Brain microvascular endothelial cell (primary cell): ENCODE data around the gene ATXN10.

ENCODE experiments used
- DNase-seq: peaks from one replicate; pipeline ENCODE4 v3.0.0-alpha.2; 2020
- H3K27ac ChIP-seq: fragments of 250-450 bp; sonication (Bioruptor Pico); 2 replicates; pipeline ENCODE4 v1.5.1; 2020; ENCODE audit warnings: mild to moderate bottlenecking, moderate library complexity
- H3K27me3 ChIP-seq: fragments of 250-450 bp; sonication (Bioruptor Pico); replicated peaks from 2 replicates; pipeline ENCODE4 v1.5.1; 2020; ENCODE audit warnings: mild to moderate bottlenecking
- H3K36me3 ChIP-seq: fragments of 250-450 bp; sonication (Bioruptor Pico); replicated peaks from 2 replicates; pipeline ENCODE4 v1.5.1; 2020; ENCODE audit warnings: mild to moderate bottlenecking
- H3K4me3 ChIP-seq: 2 replicates; pipeline ENCODE4 v1.5.1; 2011; ENCODE audit warnings: low read depth, mild to moderate bottlenecking, control low read depth, low read length, moderate library complexity
- in situ Hi-C: cut with HindIII; loops from 2 replicates; pipeline ENCODE4 v1.10.0; 2017; ENCODE audit warnings: low sequenced_read_pairs, low pct_ligation_motif_present
- TF ChIP-seq, protein P1 (sequence below): IDR thresholded peaks from 2 replicates; pipeline ENCODE4 v1.5.1; 2011; ENCODE audit warnings: low read depth, mild to moderate bottlenecking, moderate library complexity, low read length, control low read depth, inconsistent platforms; ENCODE audit errors: missing control alignments

ATXN10 gene

DNA sequence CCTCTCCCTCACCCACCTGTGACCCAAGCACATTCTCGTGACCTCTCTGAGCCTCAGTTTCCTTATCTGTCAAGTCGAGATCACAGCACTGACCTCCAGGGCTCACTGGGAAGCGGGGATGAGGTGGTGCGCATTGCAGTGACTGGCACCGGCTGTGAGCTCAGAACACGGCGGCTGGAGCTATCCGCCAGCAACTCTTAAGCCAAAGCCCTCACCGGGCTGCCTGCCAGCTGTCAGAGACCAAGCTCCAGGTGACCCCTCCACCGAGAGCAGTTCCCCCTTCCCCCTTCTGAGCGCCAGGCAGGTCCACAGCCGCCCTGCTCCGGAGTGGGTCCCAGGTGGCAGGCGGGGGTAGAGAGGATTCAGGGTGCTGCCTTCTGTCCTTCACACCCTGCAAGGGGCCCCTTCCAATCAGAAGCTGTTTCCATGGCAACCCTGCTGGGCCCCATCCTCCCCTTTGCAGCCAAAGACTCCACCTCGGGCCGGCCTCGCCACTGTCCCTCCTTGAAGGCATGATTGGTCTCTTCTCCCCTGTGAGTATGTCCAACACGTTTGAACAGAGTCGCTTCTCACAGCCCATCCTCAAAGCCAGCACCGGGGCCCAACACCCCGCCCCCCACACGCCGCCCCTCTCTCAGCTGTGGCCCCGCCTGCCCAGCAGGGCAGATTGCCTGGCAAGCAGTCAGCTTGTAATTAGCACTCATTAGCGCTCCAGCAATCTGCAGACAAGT lies 206.6 kb downstream of the ATXN10 start:
- no peak overlapping the region for H3K4me3 ChIP-seq
- in situ Hi-C loops: no loop called here
- H3K27me3 ChIP-seq: peaks cover 57% of the 10 kb centered on the region
- TF ChIP-seq, protein P1, sequence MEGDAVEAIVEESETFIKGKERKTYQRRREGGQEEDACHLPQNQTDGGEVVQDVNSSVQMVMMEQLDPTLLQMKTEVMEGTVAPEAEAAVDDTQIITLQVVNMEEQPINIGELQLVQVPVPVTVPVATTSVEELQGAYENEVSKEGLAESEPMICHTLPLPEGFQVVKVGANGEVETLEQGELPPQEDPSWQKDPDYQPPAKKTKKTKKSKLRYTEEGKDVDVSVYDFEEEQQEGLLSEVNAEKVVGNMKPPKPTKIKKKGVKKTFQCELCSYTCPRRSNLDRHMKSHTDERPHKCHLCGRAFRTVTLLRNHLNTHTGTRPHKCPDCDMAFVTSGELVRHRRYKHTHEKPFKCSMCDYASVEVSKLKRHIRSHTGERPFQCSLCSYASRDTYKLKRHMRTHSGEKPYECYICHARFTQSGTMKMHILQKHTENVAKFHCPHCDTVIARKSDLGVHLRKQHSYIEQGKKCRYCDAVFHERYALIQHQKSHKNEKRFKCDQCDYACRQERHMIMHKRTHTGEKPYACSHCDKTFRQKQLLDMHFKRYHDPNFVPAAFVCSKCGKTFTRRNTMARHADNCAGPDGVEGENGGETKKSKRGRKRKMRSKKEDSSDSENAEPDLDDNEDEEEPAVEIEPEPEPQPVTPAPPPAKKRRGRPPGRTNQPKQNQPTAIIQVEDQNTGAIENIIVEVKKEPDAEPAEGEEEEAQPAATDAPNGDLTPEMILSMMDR: no peak
- no peak overlapping the region for H3K27ac ChIP-seq
- DNase-seq: no peak
- no peaks in the 10 kb centered on the region for H3K36me3 ChIP-seq

DNA sequence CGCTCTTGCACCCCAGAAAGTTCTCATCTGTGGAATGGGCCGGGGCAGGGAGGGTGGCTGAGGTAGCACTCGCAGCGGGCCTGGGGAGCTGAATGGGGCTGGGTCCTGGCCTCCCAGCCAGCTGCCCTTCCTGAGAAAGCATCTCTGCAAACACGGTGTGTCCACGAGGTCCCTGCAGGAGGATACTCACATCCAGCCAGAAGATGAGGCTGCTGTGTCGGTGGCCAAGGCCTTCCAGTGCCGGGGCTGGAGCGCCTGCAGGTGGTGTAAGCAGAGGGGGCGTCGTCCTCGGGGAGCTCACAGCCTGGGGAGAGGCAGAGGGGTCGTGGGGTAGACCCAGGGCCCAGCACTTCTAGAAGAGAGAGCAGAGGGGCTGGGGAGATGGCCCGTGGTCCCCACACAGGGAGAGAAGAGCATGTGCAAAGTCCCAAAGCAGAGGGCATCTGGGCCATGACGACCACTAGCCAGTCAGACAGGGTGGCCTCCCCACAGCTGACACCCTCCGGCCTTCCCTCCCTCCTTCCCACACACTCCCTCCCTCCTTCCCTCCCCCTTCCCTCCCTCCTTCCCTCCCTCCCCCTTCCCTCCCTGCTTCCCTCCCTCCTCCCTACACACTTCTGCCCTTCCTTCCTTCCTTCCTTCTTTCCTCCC lies 207.4 kb downstream of the ATXN10 start:
- TF ChIP-seq, protein P1: no peak
- in situ Hi-C loops: no loop called here
- Histone ChIP-seq H3K4me3 (no peak overlapping the region), H3K36me3 (no peaks in the 10 kb centered on the region), H3K27ac (no peak overlapping the region), H3K27me3 (peaks cover 57% of the 10 kb centered on the region)
- no peak for DNase-seq

DNA sequence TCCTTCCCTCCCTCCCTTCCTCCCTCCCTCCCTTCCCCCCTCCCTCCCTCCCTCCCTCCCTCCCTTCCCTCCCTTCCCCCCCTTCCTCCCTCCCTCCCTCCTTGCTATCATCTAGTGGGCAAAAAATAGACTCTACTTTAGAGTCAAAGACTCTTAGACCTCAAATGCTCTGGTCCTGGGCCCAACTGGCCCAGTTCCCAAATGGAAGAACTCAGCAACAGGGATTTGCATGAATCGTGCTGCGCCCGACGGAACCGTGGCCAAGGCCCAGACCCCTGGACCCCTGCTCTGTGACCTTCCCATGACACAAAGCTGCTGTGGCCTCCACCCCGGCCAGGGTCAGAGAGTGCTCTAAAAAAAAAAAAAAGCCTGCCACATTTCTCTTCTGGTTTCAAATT lies 207.9 kb downstream of the ATXN10 start:
- Histone ChIP-seq H3K36me3 (no peaks in the 10 kb centered on the region), H3K27me3 (peaks cover 57% of the 10 kb centered on the region), H3K4me3 (no peak overlapping the region), H3K27ac (no peak overlapping the region)
- DNase-seq: no peak
- TF ChIP-seq, protein P1: no peak
- in situ Hi-C loops: no loop called here

- DNase-seq: no peak
- Histone ChIP-seq H3K4me3 (no peak overlapping the region), H3K36me3 (no peaks in the 10 kb centered on the region), H3K27ac (no peak overlapping the region), H3K27me3 (peaks cover 55% of the 10 kb centered on the region)
- TF ChIP-seq, protein P1: no peak
- in situ Hi-C loops: no loop called here
Observed at GRCh38 chr22:45880091-45880715, 208.6 kb downstream of the ATXN10 start.

DNA sequence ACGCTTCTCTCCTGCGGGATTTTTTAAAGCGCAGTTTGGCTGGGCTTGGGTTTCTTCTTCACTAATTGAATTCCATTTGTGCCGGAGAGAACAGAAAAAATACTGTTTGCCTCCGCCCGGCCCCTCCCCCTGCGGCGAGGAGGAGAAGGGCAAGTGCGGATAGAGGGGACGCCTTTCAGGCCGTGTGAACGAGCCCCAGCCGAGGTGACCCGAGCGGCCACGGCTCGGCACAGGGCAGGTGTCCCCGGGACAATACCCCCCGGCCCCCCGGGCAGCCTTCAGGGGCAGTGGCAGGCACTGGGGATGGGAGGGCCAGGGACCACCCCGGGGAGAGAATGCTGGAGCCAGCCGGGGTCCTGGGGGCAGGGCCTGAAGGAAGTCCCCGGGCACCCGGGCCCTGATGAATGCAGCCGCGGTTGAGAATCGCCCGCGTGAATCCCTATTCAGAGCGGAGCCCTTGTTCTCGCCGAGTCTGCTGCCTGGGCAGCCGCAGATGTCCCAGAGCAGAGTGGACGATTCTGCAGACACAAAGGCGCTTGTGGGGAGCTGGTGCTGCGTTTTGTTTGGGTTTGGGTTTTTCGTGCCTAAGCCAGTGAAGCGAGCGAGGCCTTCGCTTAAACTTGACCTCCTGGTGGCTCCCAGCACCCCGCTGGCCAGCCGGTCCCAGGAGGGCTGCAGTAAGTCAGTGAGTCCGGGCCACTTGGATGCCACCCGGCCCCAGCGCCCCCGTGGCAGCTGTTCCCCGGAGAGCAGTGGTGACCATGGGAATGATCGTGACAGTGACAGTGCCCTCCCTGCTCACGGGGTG lies 209.3 kb downstream of the ATXN10 start:
- no peak for DNase-seq
- Histone ChIP-seq H3K36me3 (no peaks in the 10 kb centered on the region), H3K4me3 (no peak overlapping the region), H3K27me3 (peaks cover 52% of the 10 kb centered on the region), H3K27ac (no peak overlapping the region)
- in situ Hi-C loops: no loop called here
- TF ChIP-seq, protein P1: peak; percentile 11
